HCT116 (cell line): ENCODE measurements around the gene TSC22D1. TPM values are rescaled to one million over a fixed set of nuclear protein-coding genes. Genes with fewer than 3 reads are reported as not detected.

Experiments used
- ATAC-seq: fragments of 200-7000 bp; cut with Tn5 transposase; 2 replicates; pipeline ENCODE4 v1.9.1; 2020; ENCODE audit warnings: mild to moderate bottlenecking, moderate library complexity
- BruUV-seq: library from RNA; stranded (reverse); fragments of 400-500 nt; replicated peaks from 2 replicates; lab custom pipeline; 2021; lab: Mats Ljungman, UMichigan
- CTCF ChIA-PET: fragments of 300-600 bp; sonication (Branson Sonifier 250); formaldehyde crosslinking; loops from one replicate; lab custom pipeline; 2021; ENCODE audit warnings: antibody characterized with exemption; lab: Charles Lee
- POLR2A ChIA-PET: fragments of 300-600, 350-600 bp; sonication (Branson Sonifier 250); formaldehyde crosslinking; loops from one replicate; lab custom pipeline; 2021; ENCODE audit warnings: antibody characterized with exemption; lab: Charles Lee
- RAD21 ChIA-PET, 2 experiments: fragments of 300-600 bp; sonication (Branson Sonifier 250); formaldehyde crosslinking; loops; one replicate each; lab custom pipeline; 2023; ENCODE audit warnings: low total read pairs in 2 of 2; ENCODE audit not compliant: uncharacterized antibody in 2 of 2, unreplicated experiment in 2 of 2, low non-redundant PET in 1 of 2; lab: Charles Lee
- DNase-seq: peaks from one replicate; pipeline ENCODE4 v3.0.0-alpha.2; 2010; ENCODE audit warnings: low read depth, low spot score
- H2AFZ ChIP-seq: fragments of 200-600 bp; shearing (Covaris generic), sonication (generic); 2 replicates; pipeline ENCODE4 v1.6.1; 2017; ENCODE audit warnings: low read depth, mixed run types, mixed read lengths, antibody characterized with exemption, low read length; ENCODE audit not compliant: poor library complexity, severe bottlenecking
- H3K27ac ChIP-seq: 2 replicates; pipeline ENCODE4 v1.5.1; 2012; ENCODE audit warnings: low read depth, low read length
- H3K27me3 ChIP-seq: fragments of 200-600 bp; sonication (generic); 2 replicates; pipeline ENCODE4 v1.6.1; 2016; ENCODE audit warnings: mixed run types, low read length, mixed read lengths; ENCODE audit not compliant: insufficient read depth
- H3K36me3 ChIP-seq, 2 experiments: fragments of 200-500 bp in 1 of 2; fragments of 200-600 bp in 1 of 2; sonication (Bioruptor generic) in 1 of 2; sonication (generic) in 1 of 2; 2 replicates each; pipeline versions ENCODE4 v1.5.1 to v1.6.1; 2014 to 2016; ENCODE audit warnings: low read length in 2 of 2, inconsistent platforms in 1 of 2, mixed read lengths in 1 of 2, mixed run types in 1 of 2; ENCODE audit not compliant: insufficient read depth in 2 of 2, control insufficient read depth in 1 of 2
- H3K4me1 ChIP-seq, 2 experiments: fragments of 200-600 bp in 1 of 2; sonication (generic) in 1 of 2; 2 replicates each; pipeline versions ENCODE4 v1.5.1 to v1.6.1; 2012 to 2017; ENCODE audit warnings: low read length in 2 of 2, inconsistent platforms in 1 of 2, mild to moderate bottlenecking in 1 of 2, mixed read lengths in 1 of 2, mixed run types in 1 of 2, moderate library complexity in 1 of 2; ENCODE audit not compliant: insufficient read depth in 2 of 2, control insufficient read depth in 1 of 2
- H3K4me2 ChIP-seq: fragments of 200-600 bp; sonication (generic); 2 replicates; pipeline ENCODE4 v1.6.1; 2017; ENCODE audit warnings: mixed run types, low read length, mixed read lengths
- H3K4me3 ChIP-seq, 2 experiments: fragments of 200-600 bp in 1 of 2; sonication (generic) in 1 of 2; replicated peaks in 1 of 2; 2 replicates each; pipeline ENCODE4 v1.5.1; 2011 to 2016; ENCODE audit warnings: low read length in 2 of 2, control low read depth in 1 of 2, low read depth in 1 of 2, mild to moderate bottlenecking in 1 of 2, mixed read lengths in 1 of 2, mixed run types in 1 of 2
- H3K79me2 ChIP-seq: fragments of 200-600 bp; sonication (generic); 2 replicates; pipeline ENCODE4 v1.6.1; 2017; ENCODE audit warnings: mild to moderate bottlenecking, mixed run types, low read length, moderate library complexity, mixed read lengths; ENCODE audit not compliant: insufficient read depth
- H3K9ac ChIP-seq: fragments of 200-600 bp; sonication (generic); 2 replicates; pipeline ENCODE4 v1.6.1; 2016; ENCODE audit warnings: low read length, mixed read lengths
- H3K9me2 ChIP-seq: fragments of 200-600 bp; sonication (generic), shearing (Covaris generic); 2 replicates; pipeline ENCODE4 v1.6.1; 2017; ENCODE audit warnings: mixed run types, mild to moderate bottlenecking, moderate library complexity; ENCODE audit not compliant: insufficient read depth
- H3K9me3 ChIP-seq, 2 experiments: fragments of 200-500 bp in 1 of 2; fragments of 200-600 bp in 1 of 2; sonication (Bioruptor generic) in 1 of 2; sonication (generic) in 1 of 2; 2 replicates each; pipeline ENCODE4 v1.6.1; 2014 to 2017; ENCODE audit warnings: low read length in 2 of 2, mixed read lengths in 2 of 2, inconsistent platforms in 1 of 2, low read depth in 1 of 2, mild to moderate bottlenecking in 1 of 2, mixed run types in 1 of 2, moderate library complexity in 1 of 2; ENCODE audit not compliant: control insufficient read depth in 1 of 2, insufficient read depth in 1 of 2
- H4K20me1 ChIP-seq: fragments of 200-600 bp; sonication (generic), shearing (Covaris generic); 2 replicates; pipeline ENCODE4 v1.6.1; 2017; ENCODE audit warnings: mixed run types, mild to moderate bottlenecking, moderate library complexity; ENCODE audit not compliant: insufficient read depth
- CBX3 ChIP-seq: IDR thresholded peaks from 2 replicates; pipeline ENCODE4 v1.6.1; 2012; ENCODE audit warnings: low read depth
- CTCF ChIP-seq, 3 experiments: fragments of 200-600 bp in 1 of 3; sonication (generic) in 1 of 3; IDR thresholded peaks in 2 of 3; conservative IDR thresholded peaks in 1 of 3; 2 replicates each; pipeline ENCODE4 v1.5.1; 2012 to 2017; ENCODE audit warnings: low read depth in 2 of 3, low read length in 2 of 3, antibody characterized with exemption in 1 of 3, borderline replicate concordance in 1 of 3, control low read depth in 1 of 3, mild to moderate bottlenecking in 1 of 3, mixed read lengths in 1 of 3, mixed run types in 1 of 3, moderate library complexity in 1 of 3; ENCODE audit not compliant: insufficient read depth in 1 of 3
- EGR1 ChIP-seq: IDR thresholded peaks from 2 replicates; pipeline ENCODE4 v1.6.1; 2012; ENCODE audit warnings: low read depth
- EZH2 ChIP-seq: fragments of 200-600 bp; sonication (generic); IDR thresholded peaks from 2 replicates; pipeline ENCODE4 v1.6.1; 2017; ENCODE audit warnings: antibody characterized with exemption, mixed run types
- FOSL1 ChIP-seq: IDR thresholded peaks from 2 replicates; pipeline ENCODE4 v1.6.1; 2012; ENCODE audit warnings: low read depth
- MAX ChIP-seq: IDR thresholded peaks from 2 replicates; pipeline ENCODE4 v1.6.1; 2012
- POLR2A ChIP-seq: IDR thresholded peaks from 2 replicates; pipeline ENCODE4 v1.7.0; 2011; ENCODE audit warnings: borderline replicate concordance; ENCODE audit not compliant: insufficient read depth, insufficient read length; ENCODE audit errors: extremely low read depth
- POLR2AphosphoS5 ChIP-seq: IDR thresholded peaks from 2 replicates; pipeline ENCODE4 v1.6.1; 2011; ENCODE audit warnings: mild to moderate bottlenecking, low read depth, low read length, moderate library complexity
- RAD21 ChIP-seq: IDR thresholded peaks from 2 replicates; pipeline ENCODE4 v1.6.1; 2012; ENCODE audit warnings: low read depth, mild to moderate bottlenecking
- REST ChIP-seq: IDR thresholded peaks from 2 replicates; pipeline ENCODE4 v1.6.1; 2012; ENCODE audit warnings: low read depth
- SIN3A ChIP-seq: IDR thresholded peaks from 2 replicates; pipeline ENCODE4 v1.6.1; 2012; ENCODE audit warnings: low read depth
- SP1 ChIP-seq: IDR thresholded peaks from 2 replicates; pipeline ENCODE4 v1.6.1; 2012; ENCODE audit warnings: low read depth
- SRF ChIP-seq: IDR thresholded peaks from 2 replicates; pipeline ENCODE4 v1.6.1; 2012; ENCODE audit warnings: low read depth
- ZFX ChIP-seq: fragments of 450-650 bp; IDR thresholded peaks from 2 replicates; pipeline ENCODE4 v1.6.1; 2017
- ZNF274 ChIP-seq: fragments of 200-500 bp; sonication (Bioruptor generic); IDR thresholded peaks from 2 replicates; pipeline ENCODE4 v1.6.1; 2014; ENCODE audit warnings: mild to moderate bottlenecking, low read depth, low read length, inconsistent platforms
- intact Hi-C: fragments of 100-400 bp; cut with micrococcal nuclease; formaldehyde crosslinking; loops from 2 replicates; pipeline ENCODE4 v1.10.0; 2022
- total RNA-seq: library from RNA; stranded (reverse); gene quantifications from one replicate; pipeline ENCODE4 v1.2.1, GENCODE V29; 2021; ENCODE audit not compliant: unreplicated experiment

Gene TSC22D1
- total RNA-seq, 1 experiment from 2014 or later, result 268 TPM

- Histone ChIP-seq H3K79me2 (no peaks in the 10 kb centered on the region), H3K4me1 (peaks cover 14 to 27% of the 10 kb centered on the region in 2 experiments), H3K27ac (no peak overlapping the region), H3K36me3 (no peaks in the 10 kb centered on the region), H3K27me3 (no peaks in the 10 kb centered on the region), H3K4me2 (peak overlapping the region; percentile 24; the same call in 1 of the 2 replicates), H3K4me3 (no peak overlapping the region), H3K9ac (no peak overlapping the region), H4K20me1 (no peaks in the 10 kb centered on the region), H3K9me2 (no peaks in the 10 kb centered on the region), H2AFZ (no peak overlapping the region), H3K9me3 (no peaks in the 10 kb centered on the region)
- intact Hi-C loops, result no loop called here
- peak; percentile 25; the same call in 1 of the 2 replicates for ATAC-seq
- ChIA-PET POLR2A (no interaction called here), RAD21 (no interaction called here), CTCF (interaction anchor here (0.7 kb wide), 1 partner anchor 375 kb away, joined by 4 read pairs; no protein-coding TSS in a partner anchor)
- no TSS peak for BruUV-seq
- TF ChIP-seq ZNF274 (no peak), POLR2A (no peak), FOSL1 (no peak), SP1 (no peak), RAD21 (no peak), EZH2 (no peak), EGR1 (no peak), MAX (no peak), ZFX (no peak), POLR2AphosphoS5 (no peak), CBX3 (no peak), SIN3A (no peak), REST (no peak), CTCF (IDR thresholded peaks at IDR 0.05 in 2 of 3, conservative IDR thresholded peaks at IDR 0.05 in 1 of 3; ENCODE audit: borderline replicate concordance in 1 of 3, insufficient read depth in 1 of 3, low read depth in 2 of 3, low read length in 2 of 3) (no peak), SRF (no peak)
- no peak for DNase-seq
These were observed 168.2 kb downstream of the TSC22D1 start for GRCh38 chr13:44407891-44408290.
